GM18502 (cell line): ENCODE measurements around the gene MLST8.

ENCODE experiments used
- ATAC-seq: cut with Tn5 transposase; IDR thresholded peaks from one replicate; pipeline ENCODE4 v1.9.1; 2021; ENCODE audit warnings: mild to moderate bottlenecking; ENCODE audit not compliant: unreplicated experiment, poor library complexity

MLST8 gene, protein sequence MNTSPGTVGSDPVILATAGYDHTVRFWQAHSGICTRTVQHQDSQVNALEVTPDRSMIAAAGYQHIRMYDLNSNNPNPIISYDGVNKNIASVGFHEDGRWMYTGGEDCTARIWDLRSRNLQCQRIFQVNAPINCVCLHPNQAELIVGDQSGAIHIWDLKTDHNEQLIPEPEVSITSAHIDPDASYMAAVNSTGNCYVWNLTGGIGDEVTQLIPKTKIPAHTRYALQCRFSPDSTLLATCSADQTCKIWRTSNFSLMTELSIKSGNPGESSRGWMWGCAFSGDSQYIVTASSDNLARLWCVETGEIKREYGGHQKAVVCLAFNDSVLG

DNA sequence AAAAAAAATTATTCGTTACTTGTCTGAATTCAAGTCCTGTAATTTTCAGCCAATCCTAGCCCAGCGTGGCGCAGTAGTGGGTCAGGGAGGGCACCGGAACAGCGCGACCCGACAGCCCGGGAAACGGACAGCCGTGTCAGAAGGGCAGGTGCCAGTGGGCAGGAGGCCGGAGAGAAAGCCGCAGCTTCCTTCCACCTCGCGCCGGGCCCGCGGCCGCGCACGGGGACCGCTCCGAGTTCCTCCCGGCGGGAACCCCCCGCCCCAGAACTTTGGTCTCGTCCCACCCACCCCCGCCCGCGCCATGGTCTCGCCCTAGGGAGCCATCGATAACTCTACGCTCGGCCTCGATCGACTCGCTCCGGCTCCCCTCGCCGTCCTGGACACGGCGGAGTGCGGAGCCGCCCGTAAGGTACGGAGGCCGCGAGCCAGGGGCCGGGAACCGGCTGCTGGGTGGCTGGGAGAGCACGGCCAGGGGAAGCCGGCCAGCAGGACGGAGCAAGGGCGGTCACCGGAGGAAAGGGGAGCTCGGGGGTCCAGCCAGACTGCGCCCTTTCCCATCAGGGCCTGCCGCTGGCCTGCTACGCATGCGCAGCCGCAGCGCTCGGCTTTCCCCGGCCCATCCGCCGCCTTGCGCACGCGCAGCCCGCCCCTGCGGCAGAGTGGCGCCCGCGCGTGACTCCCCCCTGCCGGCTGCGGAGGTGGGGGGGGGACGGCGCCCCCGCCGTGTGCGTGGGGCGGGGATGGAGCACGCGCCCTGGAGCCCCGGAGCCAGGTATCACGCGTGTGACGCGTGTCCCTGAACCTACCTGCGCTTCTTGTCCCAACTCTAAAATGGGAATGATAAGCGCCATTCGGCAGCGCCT, at the start of gene MLST8:
TSS of gene MLST8 (plus strand) at position 351 of the 863 bp plus-strand sequence. CDS start 632 bp downstream, outside the sequence.
- peak; percentile 74 for ATAC-seq

DNA sequence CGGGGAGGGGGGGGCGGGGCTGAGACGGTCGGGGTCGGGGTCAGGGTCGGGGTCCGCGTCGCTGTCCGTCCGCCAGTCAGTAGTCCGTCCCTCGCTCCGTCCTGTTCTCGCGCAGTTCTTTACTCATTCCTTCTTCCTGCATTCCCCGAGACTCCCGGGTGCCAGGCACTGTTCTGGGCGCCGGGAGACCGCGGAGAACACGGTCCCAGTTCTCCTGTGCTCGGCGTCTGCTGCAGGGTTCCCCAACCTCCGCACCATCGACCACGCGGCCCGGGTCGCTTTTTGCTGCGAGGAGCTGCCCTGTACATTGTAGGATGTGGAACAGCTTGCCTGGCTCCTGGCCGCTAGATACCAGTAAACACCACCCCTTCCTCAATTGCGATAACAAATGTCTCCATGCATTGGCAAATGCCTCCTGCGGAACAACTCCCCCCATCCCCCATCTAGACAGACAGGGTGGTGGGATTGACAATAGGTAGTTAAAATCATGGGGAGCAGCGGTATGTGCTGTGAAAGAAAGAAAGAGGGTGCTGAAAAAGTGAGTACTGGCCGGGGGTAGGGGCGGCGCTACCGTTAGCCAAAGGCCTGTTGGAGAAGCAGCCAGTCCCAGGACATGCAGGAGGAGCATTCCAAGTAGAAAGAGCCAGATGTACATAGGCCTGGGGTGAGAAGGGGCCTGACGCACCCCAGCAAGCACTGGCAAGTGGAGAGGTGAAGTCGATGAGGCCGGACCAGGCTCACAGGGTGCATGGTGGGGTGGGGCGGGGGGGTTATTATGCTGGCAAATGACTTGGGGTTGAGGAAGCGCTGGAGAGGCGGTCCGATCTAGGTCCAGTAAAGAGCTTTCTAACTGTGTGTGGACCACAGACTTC, 49.0 kb upstream of the MLST8 start:
- ATAC-seq: no peak

DNA sequence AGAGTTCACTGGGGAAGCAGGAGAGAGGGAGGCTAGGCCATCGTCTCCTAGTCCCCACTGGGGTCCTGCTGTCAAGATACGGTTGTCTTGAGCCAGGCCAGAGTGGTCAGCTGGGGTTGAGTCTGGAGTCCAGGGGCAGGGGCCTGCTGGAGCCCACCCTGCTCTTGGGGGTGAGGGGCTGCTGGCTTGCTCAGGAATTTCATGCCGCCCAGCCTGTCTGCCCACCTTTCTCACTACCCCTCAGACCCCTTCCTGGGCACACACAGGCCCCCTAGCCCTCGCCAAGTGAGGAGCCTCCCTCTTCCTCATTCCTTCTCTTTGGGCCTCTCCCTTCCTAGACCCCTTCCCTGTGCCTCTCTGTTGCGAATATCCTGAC, 48.4 kb upstream of the MLST8 start:
- ATAC-seq: no peak

DNA sequence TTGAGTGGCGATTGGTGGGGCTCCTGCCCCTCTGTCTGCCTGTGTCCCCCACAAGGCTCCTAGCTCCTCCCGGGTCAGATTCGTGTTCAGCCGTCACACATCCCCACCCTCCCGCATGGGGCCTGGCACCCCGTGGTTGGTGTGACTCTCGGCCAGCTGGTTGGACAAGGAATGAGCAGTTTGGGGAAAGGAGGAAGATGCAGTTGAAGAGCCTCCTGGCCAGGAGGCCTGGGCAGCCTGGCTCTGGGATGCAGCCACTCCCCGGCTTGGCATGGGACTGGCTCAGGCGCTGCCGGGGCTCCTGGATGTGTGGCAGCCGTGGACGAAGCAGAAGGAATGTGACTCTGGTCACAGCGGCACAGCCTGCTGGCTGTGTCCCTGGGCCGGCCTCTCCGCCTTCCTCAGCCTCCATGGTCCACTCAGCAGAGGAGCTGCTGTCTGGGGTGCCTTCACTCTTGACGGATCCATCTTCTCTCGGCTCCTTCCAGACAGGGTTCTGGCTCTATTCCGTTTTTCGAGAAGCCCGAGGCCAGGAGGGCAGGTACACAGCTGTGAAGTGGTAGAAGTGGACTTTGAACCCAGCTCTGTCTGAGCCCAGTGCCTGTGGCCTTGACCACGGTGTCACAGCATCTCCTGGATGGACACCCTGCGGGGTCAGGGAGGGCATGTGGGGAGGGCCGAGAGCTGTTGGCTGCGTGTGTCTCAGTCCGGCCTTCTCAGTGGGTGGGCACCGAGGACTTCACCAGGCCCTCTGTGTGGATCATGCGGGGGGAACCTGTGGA, 47.6 kb upstream of the MLST8 start:
- ATAC-seq: no peak

DNA sequence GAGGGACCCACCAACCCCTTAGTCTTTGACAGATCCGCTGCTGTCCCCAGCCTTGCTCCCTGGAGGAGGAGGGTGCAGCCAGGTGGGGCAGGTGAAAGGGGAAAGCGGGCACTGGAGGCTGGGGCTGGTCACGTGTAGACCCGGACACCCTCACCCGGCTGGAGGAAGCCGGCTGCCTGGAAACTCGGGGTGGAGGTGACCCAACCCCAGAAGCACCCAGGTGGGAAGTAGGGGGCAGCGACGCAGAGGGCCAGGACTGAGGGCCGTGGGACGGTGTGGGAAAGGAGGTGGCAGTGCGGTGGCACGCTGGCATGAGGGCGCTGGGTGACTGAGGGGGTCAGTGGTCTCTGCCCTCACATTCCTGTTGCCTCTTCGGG, 47.0 kb upstream of the MLST8 start:
- ATAC-seq: no peak

DNA sequence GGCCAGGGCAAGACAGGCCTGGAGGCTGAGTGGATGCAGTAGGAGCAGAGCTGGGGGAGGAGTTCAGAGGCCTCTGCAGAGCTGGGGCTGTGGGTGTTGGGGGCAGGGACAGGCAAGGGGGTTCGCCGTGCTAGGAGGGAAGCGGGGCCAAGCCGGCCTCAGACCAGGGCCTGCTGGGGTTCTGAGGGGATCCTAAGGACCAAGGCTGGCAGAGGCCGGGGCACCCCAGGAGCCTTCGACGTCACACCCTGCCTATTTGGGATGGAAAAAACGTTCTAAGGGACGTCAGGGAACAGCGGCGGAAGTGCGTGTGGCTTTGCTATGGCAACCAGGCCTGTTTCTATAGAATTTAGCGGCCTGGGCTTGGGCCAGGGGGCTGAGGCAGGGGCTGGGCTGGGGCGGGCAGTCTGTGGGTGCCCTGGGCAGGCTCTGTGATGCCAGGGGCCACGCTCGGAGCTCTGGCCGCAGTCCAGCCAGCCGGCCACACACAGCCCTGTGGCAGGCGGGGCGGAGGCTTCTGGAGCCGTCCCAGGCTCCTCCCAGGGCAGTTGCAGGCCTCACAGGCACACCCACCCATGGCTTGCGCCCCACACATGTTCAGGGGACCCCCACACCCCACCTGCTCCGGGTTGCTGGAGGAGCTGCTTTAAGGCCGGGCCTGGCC, 45.9 kb upstream of the MLST8 start:
- ATAC-seq: no peak

DNA sequence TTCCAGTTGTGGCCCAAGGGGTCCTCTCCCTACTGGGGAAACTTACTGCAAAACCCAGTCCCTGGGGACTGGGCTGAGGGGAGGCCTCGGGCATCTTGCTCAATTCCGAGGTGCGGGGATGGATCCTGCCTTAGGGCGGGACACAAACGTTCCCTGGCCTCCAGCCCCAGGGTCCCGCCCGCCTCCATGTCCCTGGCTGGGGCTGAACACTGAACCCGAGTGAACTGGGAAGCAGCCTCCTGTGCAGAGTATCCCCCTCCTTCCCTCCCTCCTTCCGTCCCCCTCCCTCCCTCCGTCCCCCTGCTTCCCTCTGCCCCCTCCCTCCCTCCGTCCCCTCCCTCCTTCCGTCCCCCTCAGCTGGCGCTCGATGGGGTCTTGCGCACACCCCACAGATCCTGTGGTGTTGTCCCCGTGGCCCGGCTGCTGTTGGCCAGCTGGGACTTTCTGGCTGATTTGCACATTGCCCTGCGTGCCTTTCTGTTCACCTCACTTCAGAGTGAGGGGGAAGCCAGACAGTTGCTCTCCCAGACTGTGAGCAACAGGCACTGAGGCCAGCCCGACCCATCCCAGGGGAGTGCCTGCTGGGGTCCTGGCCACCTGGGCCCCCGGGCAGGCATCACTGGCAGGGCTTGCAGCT, 44.2 kb upstream of the MLST8 start:
- ATAC-seq: no peak

DNA sequence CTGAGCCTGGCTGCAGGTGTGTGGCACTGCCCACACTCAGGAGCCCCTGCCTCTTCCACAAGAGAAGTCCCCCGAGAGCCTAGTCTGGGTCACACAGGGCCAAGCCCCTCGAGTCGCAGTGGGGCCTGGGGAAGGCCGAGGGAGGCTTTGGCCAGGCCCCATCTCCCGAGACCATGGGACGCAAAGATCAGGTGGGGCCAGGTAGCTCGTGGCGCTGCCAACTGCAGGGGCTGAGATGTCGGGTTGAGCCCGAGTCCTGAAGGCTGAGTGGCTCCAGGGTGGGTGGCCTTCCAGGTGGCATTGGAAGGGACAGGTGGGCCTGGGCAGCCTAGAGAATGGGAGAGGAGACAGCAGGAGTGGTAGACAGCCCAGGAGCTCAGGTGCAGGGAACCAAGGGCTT, 43.3 kb upstream of the MLST8 start:
- ATAC-seq: no peak

DNA sequence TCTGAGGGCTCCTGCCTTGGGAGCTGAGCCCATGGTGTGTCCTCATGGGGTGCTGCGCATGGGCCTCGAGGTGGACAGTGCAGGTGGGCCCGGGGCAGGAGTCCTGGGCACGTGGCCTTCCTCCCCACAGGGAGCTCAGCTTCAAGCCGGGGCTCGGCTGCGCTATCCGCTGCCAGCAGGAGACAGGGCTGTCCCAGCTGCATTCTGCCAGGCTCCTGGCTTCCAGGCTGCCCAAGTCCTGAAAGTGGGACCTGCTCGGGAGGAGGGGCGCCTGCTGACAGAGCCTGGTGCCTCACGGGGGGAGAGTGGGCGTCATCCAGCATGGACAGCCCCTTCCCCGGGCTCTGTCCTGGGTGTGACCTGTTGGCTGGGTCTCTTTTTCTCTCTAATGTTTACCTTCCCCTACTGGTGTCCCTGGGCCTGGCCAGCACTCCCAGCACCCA, 42.6 kb upstream of the MLST8 start:
- ATAC-seq: no peak

DNA sequence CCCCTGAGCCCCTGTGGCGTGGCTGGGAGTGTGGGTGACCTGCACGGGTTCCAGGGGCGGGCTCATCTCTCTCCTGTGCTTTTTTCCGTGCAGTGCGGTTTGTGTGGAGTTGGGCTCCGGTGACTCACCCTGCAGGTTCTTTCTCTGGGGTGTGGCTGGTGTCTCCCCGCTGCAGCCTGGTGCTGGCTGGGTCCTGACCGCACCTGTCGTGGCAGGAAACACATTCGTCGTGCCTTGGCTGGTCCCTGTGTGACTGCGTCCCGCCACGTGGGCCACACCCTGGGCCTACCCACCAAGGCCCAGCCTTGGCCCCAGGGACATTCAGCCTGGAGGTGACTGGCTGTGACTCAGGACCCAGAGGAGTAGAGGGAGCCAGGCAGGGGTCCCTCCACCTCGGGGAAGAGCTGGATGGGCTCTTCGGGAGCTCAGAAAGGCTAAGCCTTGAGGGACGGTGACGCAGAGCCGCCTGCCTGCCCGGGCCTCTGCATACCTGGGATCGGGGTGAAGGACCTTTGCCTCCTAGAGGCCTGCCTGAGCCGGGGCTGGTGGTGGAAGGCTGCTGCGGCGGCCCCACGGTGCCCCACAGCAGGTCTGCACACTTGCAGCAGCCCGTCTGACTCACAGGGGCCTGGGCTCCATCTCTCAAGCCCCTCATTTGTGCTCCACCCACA, 41.9 kb upstream of the MLST8 start:
- no peak for ATAC-seq

DNA sequence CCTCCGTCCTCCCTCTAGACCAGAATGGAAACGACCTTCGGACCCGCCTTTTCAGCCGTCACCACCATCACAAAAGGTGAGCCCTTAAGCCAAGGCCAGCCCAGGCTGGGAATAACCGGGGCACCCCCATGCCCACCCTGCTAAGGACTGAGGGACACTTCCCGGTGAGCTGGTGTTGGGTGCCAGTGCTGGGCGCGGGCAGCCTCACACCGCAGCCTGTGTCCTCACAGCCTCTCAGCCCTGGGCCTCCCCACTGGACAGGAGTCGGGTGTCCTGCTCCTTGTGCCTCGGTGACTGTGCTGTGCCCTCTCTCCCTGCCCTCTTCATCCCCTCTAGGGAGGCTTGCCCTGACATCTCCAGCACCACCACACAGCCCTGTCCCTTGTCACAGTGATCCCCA, 39.4 kb upstream of the MLST8 start:
- ATAC-seq: no peak

DNA sequence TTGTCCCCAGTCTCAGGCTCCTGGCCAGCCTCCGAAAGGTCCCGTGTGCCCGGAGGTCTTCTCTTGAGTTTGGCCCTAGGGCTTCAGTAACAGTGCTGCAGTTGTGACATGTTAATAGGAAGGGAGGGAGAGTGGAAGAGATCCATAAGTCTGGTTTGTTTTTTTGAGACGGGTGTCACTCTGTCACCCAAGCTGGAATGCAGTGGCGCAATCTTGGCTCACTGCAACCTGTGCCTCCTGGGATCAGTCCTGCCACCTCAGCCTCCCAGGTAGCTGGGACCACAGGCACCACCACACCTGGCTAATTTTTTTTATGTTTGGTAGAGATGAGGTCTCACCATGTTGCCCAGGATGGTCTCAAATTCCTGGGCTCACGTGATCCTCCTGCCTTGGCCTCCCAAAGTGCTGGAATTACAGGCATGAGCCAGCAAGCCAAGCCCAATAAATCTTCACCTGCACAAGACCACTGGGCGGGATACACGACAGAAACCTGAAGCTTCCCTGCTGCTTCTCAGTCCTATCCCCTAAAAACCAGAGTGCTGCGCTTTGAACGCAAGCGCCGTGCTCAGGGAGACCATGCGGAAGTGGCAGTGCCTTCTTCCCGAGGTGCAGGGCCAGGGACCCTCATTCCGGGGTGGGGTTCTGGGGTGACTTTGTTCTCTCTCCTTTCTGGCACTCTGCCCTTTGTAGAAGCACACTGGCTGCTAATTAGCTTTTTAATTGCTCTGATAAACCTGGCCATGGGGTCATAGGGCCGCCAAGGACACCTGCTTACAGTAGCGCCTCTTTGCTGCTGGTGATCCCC, 38.8 kb upstream of the MLST8 start:
- no peak for ATAC-seq

DNA sequence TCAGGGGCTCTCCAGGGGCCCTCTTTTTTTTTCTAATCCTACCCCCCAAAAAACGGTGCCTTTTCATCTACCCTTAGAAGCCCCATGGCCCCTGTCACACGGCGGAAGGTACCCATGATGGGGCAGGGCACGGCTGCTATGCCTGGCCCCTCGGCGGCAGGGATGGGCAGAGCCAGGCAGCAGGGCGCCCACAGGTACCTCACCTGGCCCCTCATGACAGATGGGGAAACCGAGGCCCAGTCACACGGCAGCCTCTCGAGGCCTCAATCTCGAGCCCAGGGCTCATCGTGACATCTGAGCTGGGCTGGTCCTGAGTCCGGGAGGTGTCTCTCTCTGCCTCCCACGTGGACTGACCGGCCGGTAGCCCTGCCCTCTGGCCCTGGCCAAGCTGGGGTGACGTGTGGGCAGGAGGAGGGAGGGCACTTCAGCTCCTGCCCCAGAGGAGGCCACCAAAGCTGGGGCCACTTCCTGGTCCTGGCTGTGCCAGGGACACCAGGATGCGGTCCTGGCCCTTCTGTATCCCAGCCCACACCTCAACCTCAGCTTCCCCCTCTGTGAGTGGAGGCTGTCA, 38.1 kb upstream of the MLST8 start:
- ATAC-seq: no peak

DNA sequence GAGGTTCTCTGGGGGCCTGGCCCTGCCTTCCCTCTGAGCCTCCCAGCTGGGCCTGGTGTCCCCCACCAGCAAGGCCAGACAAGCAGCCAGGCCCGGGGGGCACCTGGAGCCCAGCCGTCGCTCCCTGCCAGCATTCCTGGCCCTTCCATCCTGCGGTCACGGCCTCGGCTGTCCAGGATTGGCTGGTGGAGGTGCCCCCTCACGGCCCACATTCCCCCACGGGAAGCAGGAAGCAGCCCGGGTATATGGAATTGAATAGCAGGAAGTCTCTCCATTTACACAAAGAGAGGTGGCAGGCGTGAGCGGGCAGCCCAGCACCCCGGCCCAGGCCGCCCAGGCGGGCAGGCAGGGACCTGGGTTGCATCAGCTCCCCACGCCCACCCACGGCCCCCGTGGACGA, 35.2 kb upstream of the MLST8 start:
- ATAC-seq: no peak

DNA sequence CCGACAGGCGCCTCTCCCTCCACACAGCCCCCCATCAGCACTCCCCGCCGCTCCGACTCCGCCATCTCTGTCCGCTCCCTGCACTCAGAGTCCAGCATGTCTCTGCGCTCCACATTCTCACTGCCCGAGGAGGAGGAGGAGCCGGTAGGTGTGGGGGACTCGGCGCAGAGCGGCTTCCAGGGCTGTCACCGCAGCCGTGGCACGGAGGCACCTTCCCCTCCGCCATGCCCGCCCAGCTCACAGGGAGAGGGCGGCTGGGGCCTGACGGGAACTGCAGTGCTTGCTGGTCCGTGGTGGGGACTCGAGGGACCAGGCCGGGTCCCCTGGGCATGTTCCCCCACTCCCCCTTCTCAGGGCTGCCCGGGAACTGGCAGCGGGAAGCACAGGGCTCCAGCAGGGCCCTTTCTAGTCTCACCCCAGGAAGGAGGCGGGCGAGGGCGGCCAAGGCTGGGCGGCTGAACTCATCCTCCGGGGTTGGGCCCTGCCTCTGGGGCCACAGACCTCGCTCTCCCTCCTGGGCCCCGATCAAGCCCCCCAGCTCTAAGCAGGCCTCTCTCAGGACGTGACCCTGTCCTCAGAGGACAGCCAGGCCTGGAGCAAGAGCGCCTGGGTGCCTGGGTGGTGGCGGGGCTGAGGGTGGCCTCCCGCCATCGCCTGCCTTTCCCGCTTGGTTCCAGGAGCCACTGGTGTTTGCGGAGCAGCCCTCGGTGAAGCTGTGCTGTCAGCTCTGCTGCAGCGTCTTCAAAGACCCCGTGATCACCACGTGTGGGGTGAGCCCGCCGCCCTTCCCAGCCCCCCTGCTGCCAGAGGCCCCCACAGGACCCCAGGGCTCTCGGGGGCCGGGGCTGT, 34.4 kb upstream of the MLST8 start:
- ATAC-seq: no peak

DNA sequence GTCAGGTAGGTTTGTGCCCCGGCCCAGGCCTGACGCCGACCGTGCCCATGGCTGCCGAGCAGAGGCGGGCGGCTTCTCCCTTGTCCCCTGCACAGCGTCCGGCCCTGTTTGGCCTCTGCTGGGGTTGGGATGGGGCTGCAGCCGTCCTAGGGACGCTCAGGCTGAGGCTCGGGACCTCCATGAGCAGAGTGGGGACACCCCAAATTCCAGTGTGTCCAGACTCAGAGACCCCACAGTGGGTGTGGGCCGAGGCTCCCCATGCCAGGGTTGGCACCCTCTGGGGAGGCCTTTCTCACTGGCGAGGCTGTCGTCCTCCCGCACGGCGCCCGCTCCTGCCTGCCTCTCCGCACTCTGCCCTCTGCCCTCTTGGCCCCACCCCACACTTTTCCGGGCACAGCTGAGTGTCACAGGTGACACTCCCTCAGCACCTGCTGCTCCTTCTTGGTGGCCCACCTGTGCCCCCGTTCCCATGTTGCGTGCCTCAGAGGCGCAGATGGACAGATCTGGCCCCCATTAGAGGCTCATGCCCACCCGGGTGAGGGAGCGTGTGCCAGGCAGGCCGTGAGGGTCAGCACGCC, 33.6 kb upstream of the MLST8 start:
- no peak for ATAC-seq
